ENCODE data around the gene PHETA1. TPM values are rescaled to one million over a fixed set of nuclear protein-coding genes. Genes with fewer than 3 reads are reported as not detected.
"Not testable (repeated sequence)": the region's sequence is repeated elsewhere in the genome, so short reads cannot be mapped to it uniquely, and the experiment has no call there.

Gene PHETA1
- total RNA-seq, 4 donors from 2014 or later, result 8.1 to 23.5 (median 15.3) TPM

DNA sequence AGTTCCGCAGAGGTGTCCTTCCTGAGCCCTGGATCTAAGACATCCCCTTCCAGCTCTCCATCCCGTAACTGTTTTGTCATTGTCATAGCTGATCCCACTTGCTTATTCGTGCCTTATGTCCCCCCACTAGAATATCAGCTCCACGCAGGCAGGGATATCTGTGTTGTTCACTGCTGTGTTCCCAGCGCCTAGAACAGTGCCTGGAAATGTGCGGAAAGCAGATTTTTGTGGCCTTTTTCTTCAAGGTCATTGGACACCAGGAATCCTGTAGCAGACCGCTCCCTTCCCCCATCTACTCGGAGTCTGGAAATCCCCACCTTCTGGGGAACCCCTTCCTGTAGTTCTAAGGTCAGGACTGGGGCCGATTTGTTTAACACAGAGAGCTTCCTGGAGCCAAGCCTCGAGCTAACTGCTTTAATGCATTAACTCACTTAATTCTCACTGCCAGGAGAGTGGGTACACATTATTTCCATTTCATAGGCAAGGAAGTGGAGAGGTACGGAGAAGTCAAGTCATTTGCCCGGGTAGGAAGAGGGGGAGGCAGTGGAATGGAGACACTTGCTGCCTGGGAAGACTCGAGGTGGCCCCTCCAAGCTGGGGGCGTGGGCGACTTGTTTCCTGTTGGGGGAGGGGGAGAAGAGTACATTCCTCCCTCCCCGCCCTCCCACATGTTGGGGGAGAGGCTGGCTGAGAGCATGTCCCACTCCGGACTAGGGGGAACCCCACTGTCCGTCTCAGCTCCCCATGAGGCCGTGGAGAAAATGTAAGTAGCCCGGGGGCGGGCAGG, 35.7 kb upstream of the PHETA1 start:
- intact Hi-C loops (cut with DNase I), result no loop called here

DNA sequence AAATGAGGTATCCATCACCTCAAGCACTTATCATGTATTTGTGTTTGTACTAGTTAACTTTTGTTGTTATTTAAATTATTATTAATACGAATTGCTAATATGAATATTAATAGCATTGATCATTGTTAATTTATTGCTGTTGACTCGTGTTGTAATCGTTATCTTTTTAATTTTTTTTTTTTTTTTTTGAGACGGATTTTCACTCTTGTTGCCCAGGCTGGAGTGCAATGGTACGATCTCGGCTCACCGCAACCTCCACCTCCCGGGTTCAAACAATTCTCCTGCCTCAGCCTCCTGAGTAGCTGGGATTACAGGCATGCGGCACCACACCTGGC, 33.6 kb upstream of the PHETA1 start:
- H3K36me3 ChIP-seq; DNase-seq; H3K4me3 ChIP-seq (replicated peaks in 1 of 3); intact Hi-C loops (cut with DNase I); H3K27me3 ChIP-seq; H3K9me3 ChIP-seq: not testable (repeated sequence)
- 82 to 84% methylated on average over 9 of the region's 9 CpGs for WGBS, 2 donors
- peaks cover 22 to 30% of the 10 kb centered on the region in 2 donors for H3K4me1 ChIP-seq
- H3K27ac ChIP-seq, result peak overlapping the region; percentile 59 to 77 (median 59)

More for the DNA sequence above, 35.7 kb upstream of the PHETA1 start:
- peak; percentile 37 to 40 for DNase-seq
- peak overlapping the region in 1 of 3 donors; percentile 89 for H3K4me3 ChIP-seq (replicated peaks in 1 of 3)
- no peak for TF ChIP-seq POLR2A (IDR thresholded peaks at IDR 0.05)
- TF ChIP-seq, protein P1, sequence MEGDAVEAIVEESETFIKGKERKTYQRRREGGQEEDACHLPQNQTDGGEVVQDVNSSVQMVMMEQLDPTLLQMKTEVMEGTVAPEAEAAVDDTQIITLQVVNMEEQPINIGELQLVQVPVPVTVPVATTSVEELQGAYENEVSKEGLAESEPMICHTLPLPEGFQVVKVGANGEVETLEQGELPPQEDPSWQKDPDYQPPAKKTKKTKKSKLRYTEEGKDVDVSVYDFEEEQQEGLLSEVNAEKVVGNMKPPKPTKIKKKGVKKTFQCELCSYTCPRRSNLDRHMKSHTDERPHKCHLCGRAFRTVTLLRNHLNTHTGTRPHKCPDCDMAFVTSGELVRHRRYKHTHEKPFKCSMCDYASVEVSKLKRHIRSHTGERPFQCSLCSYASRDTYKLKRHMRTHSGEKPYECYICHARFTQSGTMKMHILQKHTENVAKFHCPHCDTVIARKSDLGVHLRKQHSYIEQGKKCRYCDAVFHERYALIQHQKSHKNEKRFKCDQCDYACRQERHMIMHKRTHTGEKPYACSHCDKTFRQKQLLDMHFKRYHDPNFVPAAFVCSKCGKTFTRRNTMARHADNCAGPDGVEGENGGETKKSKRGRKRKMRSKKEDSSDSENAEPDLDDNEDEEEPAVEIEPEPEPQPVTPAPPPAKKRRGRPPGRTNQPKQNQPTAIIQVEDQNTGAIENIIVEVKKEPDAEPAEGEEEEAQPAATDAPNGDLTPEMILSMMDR (IDR thresholded peaks at IDR 0.05), result no peak
- H3K27me3 ChIP-seq, result no peaks in the 10 kb centered on the region
- no peaks in the 10 kb centered on the region for H3K36me3 ChIP-seq
- peaks cover 22 to 41% of the 10 kb centered on the region in 2 donors for H3K4me1 ChIP-seq
- peak overlapping the region; percentile 45 to 87 (median 55) for H3K27ac ChIP-seq
- WGBS, 2 donors, result 42 to 47% methylated on average over 21 of the region's 21 CpGs
- H3K9me3 ChIP-seq, result no peaks in the 10 kb centered on the region

DNA sequence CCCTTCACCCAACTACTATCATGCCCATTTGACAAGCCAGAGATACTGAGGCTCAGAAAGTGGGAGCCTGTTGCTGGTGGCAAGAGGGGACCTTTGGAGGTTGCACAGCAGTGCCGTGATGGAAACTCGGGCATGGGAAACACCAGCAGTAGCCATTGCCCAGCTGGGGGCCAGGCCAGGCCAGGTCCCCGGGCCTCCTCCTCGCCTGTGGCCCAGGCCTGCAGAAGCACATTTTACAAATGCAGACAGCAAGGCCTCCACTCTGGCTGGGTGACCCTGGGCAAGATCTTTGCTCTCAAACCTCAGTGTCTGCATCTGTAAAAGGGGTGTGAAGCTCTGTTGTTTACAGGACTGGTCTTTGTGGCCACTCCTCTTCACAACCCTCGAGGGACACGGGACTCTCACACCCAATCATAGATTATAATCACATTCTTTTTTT, 32.3 kb upstream of the PHETA1 start:
- no peak overlapping the region for H3K4me3 ChIP-seq (replicated peaks in 1 of 3)
- intact Hi-C loops (cut with DNase I), result no loop called here
- WGBS, 2 donors, result 91 to 99% methylated on average over 6 of the region's 6 CpGs
- H3K27me3 ChIP-seq, result no peaks in the 10 kb centered on the region
- no peak overlapping the region for H3K27ac ChIP-seq
- H3K36me3 ChIP-seq, result no peaks in the 10 kb centered on the region
- H3K4me1 ChIP-seq, result peaks cover 15 to 24% of the 10 kb centered on the region in 2 donors
- TF ChIP-seq, protein P1 (IDR thresholded peaks at IDR 0.05), result no peak
- no peak for TF ChIP-seq POLR2A (IDR thresholded peaks at IDR 0.05)
- no peaks in the 10 kb centered on the region for H3K9me3 ChIP-seq
- DNase-seq, result no peak

DNA sequence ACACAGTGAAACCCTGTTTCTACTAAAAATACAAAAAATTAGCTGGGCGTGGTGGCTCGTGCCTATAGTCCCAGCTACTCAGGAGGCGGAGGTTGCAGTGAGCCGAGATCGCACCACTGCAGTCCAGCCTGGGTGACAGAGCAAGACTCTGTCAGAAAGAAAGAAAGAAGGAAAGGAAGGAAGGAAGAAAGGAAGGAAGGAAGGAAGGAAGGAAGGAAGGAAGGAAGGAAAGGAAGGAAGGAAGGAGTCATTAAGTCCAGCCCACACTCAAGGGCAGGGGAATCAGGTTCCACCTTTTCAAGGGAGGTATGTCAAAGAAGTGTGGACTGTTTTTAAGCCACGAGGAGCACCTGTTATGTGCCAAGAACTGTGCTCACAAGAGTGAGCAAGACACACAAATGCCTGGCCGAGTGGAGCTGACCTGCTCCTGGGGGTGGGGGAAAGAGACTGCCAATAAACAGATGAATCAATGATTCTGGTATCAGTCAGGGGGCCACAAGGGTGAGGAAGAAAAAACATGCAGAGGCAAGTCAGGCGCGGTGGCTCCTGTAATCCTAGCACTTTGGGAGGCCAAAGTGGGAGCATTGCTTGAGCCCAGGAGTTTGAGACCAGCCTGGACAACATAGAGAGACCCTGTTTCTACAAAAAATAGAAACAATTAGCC, 31.0 kb upstream of the PHETA1 start:
- H3K27ac ChIP-seq; H3K27me3 ChIP-seq; intact Hi-C loops (cut with DNase I); H3K9me3 ChIP-seq; H3K4me3 ChIP-seq (replicated peaks in 1 of 3); H3K36me3 ChIP-seq; DNase-seq: not testable (repeated sequence)
- H3K4me1 ChIP-seq, result peaks cover 12 to 20% of the 10 kb centered on the region in 2 donors
- WGBS, 2 donors, result 76 to 78% methylated on average over 9 of the region's 9 CpGs

DNA sequence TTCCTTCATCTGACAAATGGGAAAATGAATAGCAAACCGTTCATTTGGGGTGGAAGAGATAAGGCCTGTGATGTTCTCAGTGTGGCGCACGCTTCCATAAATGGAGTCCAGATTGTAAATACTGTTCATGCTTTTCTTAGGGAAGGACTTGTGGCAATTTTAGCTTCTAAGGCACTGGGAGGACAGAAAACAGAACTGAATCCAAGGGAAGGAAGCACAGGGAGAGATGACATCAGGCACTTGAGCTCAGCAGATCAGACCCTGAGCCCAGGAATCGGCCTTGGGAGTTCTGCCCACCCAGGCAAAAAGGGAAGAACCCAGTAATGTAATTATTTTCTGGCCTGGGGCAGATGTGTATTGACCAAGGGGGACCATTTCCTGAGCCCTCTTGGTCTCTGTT, 29.6 kb upstream of the PHETA1 start:
- no peaks in the 10 kb centered on the region for H3K27me3 ChIP-seq
- 86 to 91% methylated on average over 4 of the region's 4 CpGs for WGBS, 2 donors
- H3K9me3 ChIP-seq, result no peaks in the 10 kb centered on the region
- intact Hi-C loops (cut with DNase I), result no loop called here
- no peak overlapping the region for H3K4me3 ChIP-seq (replicated peaks in 1 of 3)
- DNase-seq, result no peak
- no peaks in the 10 kb centered on the region for H3K36me3 ChIP-seq
- TF ChIP-seq, protein P1 (IDR thresholded peaks at IDR 0.05), result no peak
- TF ChIP-seq POLR2A (IDR thresholded peaks at IDR 0.05), result no peak
- H3K27ac ChIP-seq, result no peak overlapping the region
- H3K4me1 ChIP-seq, result peaks cover 4 to 13% of the 10 kb centered on the region in 2 donors
